Mesodermal cell (in vitro differentiated cells): ENCODE results near the gene CASQ2.

ENCODE experiments used
- H3K27ac ChIP-seq: 2 replicates; pipeline ENCODE4 v1.7.0; 2013; ENCODE audit warnings: mild to moderate bottlenecking, low read depth, low read length, moderate library complexity; ENCODE audit not compliant: severe bottlenecking
- H3K36me3 ChIP-seq: 2 replicates; pipeline ENCODE4 v1.7.1; 2013; ENCODE audit warnings: mild to moderate bottlenecking, low read length, moderate library complexity; ENCODE audit not compliant: control insufficient read depth, insufficient read depth
- H3K4me1 ChIP-seq: one replicate; pipeline ENCODE4 v1.7.1; 2013; ENCODE audit warnings: mild to moderate bottlenecking, low read length; ENCODE audit not compliant: insufficient read depth, control insufficient read depth, poor library complexity, severe bottlenecking
- H3K4me3 ChIP-seq: 2 replicates; pipeline ENCODE4 v1.7.0; 2013; ENCODE audit warnings: low read length, control low read depth, mild to moderate bottlenecking; ENCODE audit not compliant: insufficient read depth, poor library complexity, severe bottlenecking; ENCODE audit errors: extremely low read depth
- H3K9me3 ChIP-seq: 2 replicates; pipeline ENCODE4 v1.7.1; 2013; ENCODE audit warnings: mild to moderate bottlenecking, low read length, moderate library complexity; ENCODE audit not compliant: control insufficient read depth
- WGBS, 2 experiments: methylation state at CpG; one replicate each; pipeline ENCODE4 v1.1.5; 2013; ENCODE audit warnings: missing lambda C conversion rate in 2 of 2; ENCODE audit not compliant: insufficient coverage in 2 of 2; 5-methylcytosine and 5-hydroxymethylcytosine counted together

CASQ2 gene

DNA sequence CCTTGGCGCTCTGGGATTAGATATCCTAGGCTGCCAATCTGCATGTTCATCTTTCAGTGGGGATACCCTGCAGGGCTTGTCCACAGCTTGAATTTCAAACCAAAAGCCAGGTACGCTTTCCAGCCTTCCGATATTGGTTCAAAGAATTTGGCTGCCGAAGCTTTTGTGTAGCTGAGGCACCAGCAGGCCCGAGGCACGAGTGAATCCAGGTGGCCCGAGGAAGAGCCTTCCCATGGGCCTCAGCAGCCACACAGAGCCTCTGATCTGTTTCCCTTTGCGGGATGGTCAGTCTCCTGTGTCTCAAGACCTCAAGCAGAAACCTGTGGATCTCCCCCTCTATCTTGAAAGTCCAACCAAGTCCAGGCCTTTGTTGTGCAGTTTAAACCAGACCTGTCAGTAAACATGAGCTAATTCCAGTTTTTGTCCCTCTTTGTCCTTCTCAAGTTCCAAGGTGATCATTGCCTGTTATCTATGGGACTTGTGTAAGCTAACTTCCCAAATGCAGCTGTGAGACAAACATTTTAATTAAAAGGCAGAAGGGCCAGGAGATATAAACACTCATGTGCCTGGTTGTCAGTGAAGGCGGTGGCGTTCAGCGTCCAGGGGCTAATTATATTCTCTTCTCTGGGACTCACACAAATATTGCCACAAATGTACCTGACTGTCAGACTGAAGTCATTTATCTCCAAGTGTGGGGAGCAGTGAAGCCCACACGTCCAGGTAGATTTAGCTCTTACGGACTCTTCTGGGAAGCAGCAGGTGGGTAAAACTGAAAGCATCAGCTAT lies 96.1 kb downstream of the CASQ2 start:
- Histone ChIP-seq H3K9me3 (peaks cover 11% of the 10 kb centered on the region), H3K4me1 (peaks cover 32% of the 10 kb centered on the region), H3K27ac (no peak overlapping the region), H3K4me3 (no peak overlapping the region), H3K36me3 (peaks cover 14% of the 10 kb centered on the region)
- 94 to 98% methylated on average over 13 of the region's 13 CpGs for WGBS, 2 experiments

DNA sequence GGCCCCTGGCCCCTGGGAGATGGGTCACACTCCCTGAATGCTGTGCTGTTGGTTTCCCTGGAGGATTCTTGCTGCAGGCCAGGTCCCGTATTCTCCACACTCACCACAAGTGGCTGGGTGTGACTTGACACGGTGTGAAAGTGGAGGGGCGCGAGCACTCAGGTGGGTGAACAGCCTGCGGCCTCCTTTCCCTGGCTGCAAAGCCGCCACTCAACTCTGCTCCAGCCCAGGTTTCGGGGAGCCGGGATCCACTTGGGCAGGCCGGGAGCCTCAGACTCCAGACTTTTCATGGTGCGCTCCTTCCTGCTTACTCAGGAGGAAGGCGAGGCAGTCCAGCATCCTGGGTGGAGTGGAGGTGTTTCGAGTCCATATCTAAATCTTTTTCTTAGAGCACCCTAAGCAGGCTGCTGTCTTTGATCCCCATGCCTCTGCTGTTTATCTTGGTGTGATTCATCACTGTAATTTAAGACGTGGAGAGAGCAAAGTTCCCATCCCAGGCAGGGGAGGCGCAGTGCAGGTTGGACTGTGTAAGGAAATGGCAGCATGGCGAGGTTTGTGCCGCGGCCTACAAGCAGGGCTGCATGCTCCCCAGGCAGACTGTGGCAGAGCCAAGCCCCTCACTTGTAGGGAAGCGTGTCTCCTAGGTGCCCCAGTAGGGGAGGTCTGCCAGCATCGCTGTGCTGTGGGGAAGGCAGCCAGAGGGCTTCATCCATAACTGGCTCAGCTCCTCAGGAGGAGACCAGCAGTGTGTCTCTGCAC lies 97.2 kb downstream of the CASQ2 start:
- 95 to 97% methylated on average over 12 to 14 of the region's 19 CpGs for WGBS, 2 experiments
- Histone ChIP-seq H3K36me3 (peaks cover 25% of the 10 kb centered on the region), H3K27ac (no peak overlapping the region), H3K9me3 (peaks cover 11% of the 10 kb centered on the region), H3K4me3 (no peak overlapping the region), H3K4me1 (peaks cover 26% of the 10 kb centered on the region)

GRCh38 chr1:115670476-115671175 lies 97.9 kb downstream of the CASQ2 start:
- Histone ChIP-seq H3K27ac (no peak overlapping the region), H3K4me3 (no peak overlapping the region), H3K36me3 (peaks cover 29% of the 10 kb centered on the region), H3K9me3 (peaks cover 11% of the 10 kb centered on the region), H3K4me1 (peaks cover 21% of the 10 kb centered on the region)
- 93% methylated on average over 12 to 13 of the region's 14 CpGs for WGBS, 2 experiments

DNA sequence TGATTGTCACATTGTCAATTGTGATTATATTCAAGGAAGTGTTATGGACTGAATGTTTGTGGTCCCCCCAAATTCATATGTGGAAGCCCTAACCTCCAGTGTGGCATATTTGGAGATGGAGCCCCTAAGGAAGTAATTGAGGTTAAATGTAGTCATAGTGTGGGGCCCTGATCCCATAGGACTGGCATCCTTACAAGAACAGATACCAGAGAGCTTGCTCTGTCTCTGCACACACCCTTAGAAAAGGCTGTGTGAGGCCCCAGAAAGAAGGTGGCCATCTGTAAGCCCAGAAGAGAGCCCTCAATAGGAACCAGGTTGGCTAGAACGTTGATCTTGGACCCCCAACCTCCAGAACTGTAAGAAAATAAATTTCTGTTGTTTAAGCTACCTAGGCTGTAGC lies 98.6 kb downstream of the CASQ2 start:
- no peak overlapping the region for H3K27ac ChIP-seq
- peaks cover 37% of the 10 kb centered on the region for H3K36me3 ChIP-seq
- no peak overlapping the region for H3K4me3 ChIP-seq
- peaks cover 21% of the 10 kb centered on the region for H3K4me1 ChIP-seq
- H3K9me3 ChIP-seq: peaks cover 11% of the 10 kb centered on the region
- WGBS, 2 experiments: no CpG with 5 or more reads among the region's 1 CpG

GRCh38 chr1:115669002-115669673 lies 99.4 kb downstream of the CASQ2 start:
- Histone ChIP-seq H3K27ac (peak overlapping the region; percentile 78), H3K9me3 (peaks cover 11% of the 10 kb centered on the region), H3K36me3 (peaks cover 41% of the 10 kb centered on the region), H3K4me3 (no peak overlapping the region), H3K4me1 (peaks cover 21% of the 10 kb centered on the region)
- WGBS, 2 experiments: 92% methylated on average over 4 of the region's 5 CpGs; no CpG with 5 or more reads in 1 of the 2 experiments

DNA sequence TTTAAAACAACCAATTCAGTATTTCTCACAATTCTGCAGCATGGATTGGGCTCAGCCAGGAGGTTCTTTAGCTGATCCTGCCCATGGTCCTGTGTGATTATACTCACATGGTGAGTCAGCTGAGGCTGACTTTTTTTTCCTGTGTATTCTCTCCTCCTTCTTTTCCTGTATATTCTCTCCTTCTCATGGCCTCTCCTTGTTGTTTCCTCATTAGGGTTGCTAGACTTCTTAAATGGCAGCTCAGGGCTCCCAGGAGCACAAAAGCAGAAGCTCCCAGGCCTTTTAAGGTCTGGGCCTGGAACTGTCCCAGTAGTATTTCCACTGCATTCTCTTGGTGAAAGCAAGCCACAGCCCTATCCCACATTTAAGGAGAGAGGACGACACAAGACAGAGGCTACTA lies 99.9 kb downstream of the CASQ2 start:
- H3K9me3 ChIP-seq: peaks cover 11% of the 10 kb centered on the region
- no CpG with 5 or more reads among the region's 1 CpG for WGBS, 2 experiments
- no peak overlapping the region for H3K4me3 ChIP-seq
- H3K27ac ChIP-seq: peak overlapping the region; percentile 78
- peaks cover 47% of the 10 kb centered on the region for H3K36me3 ChIP-seq
- H3K4me1 ChIP-seq: peaks cover 21% of the 10 kb centered on the region

- H3K4me3 ChIP-seq: no peak overlapping the region
- no peak overlapping the region for H3K27ac ChIP-seq
- 93 to 95% methylated on average over 2 to 4 of the region's 4 CpGs for WGBS, 2 experiments
- peaks cover 11% of the 10 kb centered on the region for H3K9me3 ChIP-seq
- H3K4me1 ChIP-seq: peaks cover 21% of the 10 kb centered on the region
- peaks cover 63% of the 10 kb centered on the region for H3K36me3 ChIP-seq
These were observed 101.8 kb downstream of the CASQ2 start for GRCh38 chr1:115666702-115667101.

DNA sequence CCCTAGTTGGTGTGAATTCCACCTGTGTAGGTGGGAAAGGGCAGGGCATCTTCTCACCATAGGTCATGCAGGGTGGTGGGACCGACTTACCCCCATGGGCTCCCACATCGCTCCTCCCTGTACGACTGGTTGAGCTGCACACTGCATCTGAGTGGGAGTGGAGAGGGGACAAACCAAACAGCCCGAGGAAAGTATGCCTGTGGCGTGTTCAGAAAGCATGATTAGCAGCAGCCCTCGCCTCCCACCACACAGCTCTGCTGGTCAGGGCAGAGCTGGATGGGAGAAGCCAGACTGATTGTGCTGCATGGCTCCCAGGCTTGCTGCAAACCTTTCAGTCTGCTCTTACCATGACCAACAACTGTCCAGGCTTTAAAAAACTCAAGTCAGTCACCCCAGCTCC lies 102.3 kb downstream of the CASQ2 start:
- WGBS, 2 experiments: 88 to 93% methylated on average over 5 to 6 of the region's 6 CpGs
- Histone ChIP-seq H3K9me3 (peaks cover 11% of the 10 kb centered on the region), H3K36me3 (peaks cover 66% of the 10 kb centered on the region)

DNA sequence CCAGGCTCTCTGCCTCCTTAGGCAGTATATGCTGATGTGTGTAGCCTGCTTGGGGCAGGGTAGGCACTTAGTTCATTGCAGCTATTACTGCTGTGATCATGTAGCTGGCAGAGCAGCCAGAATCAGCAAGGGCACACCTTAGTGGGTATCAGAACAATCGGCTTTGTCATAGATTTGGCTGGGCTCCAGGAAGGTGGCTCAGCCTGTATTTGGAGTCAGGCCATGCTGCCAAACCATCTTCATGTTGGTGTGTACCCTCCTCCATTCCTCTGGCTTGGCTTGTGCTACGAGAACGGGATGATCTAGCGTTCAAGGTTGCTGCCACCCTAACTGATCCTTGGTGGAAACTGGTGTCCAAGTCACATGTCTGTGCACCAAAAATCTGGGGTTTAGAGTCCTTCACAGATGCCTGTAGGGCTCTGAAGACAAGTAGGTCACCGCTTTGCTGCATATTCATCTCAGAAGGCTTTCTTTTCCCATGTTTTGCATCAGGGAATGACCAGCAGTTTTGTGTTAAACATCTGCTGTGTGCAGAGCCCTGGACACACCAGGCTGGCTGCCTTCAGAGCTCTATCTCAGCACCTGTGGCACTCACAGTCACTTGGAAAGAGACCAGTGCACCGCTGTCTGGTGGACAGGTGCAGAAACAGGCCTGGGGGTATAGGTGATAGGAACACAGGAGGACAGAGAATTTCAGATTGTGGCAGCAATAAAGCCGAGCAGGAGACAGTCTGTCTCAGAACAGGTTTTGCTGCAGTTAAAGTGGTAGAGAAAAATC lies 103.0 kb downstream of the CASQ2 start:
- Histone ChIP-seq H3K36me3 (peaks cover 72% of the 10 kb centered on the region), H3K4me3 (no peak overlapping the region), H3K9me3 (peaks cover 11% of the 10 kb centered on the region), H3K4me1 (peaks cover 9% of the 10 kb centered on the region), H3K27ac (no peak overlapping the region)
- 97 to 98% methylated on average over 6 to 7 of the region's 7 CpGs for WGBS, 2 experiments

More for the DNA sequence above, 102.3 kb downstream of the CASQ2 start:
- Histone ChIP-seq H3K4me1 (peaks cover 16% of the 10 kb centered on the region), H3K4me3 (no peak overlapping the region), H3K27ac (no peak overlapping the region)

- no CpG with 5 or more reads among the region's 1 CpG for WGBS, 2 experiments
- H3K9me3 ChIP-seq: no peaks in the 10 kb centered on the region
- H3K36me3 ChIP-seq: peaks cover 86% of the 10 kb centered on the region
- H3K27ac ChIP-seq: no peak overlapping the region
- peaks cover 14% of the 10 kb centered on the region for H3K4me1 ChIP-seq
- H3K4me3 ChIP-seq: no peak overlapping the region
These were observed 107.4 kb downstream of the CASQ2 start for GRCh38 chr1:115661157-115661556.
